NB4 (cell line): Measurements from ENCODE around the gene SLMAP.

Source experiments
- CTCF ChIP-seq: IDR thresholded peaks from one replicate; pipeline ENCODE4 v1.5.1; 2012; ENCODE audit warnings: low read depth, low read length
- POLR2A ChIP-seq: IDR thresholded peaks from 2 replicates; pipeline ENCODE4 v1.6.1; 2011; ENCODE audit warnings: mild to moderate bottlenecking; ENCODE audit not compliant: insufficient read length; ENCODE audit errors: extremely low read depth
- TF ChIP-seq, protein P1 (sequence below): IDR thresholded peaks from 2 replicates; pipeline ENCODE4 v1.6.1; 2011; ENCODE audit warnings: low read depth, low read length

- no peak for TF ChIP-seq CTCF
- TF ChIP-seq, protein P1, sequence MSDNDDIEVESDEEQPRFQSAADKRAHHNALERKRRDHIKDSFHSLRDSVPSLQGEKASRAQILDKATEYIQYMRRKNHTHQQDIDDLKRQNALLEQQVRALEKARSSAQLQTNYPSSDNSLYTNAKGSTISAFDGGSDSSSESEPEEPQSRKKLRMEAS: no peak
- TF ChIP-seq POLR2A: no peak
These were observed 53.9 kb downstream of the SLMAP start for GRCh38 chr3:57810048-57810447.
